GM19023 (cell line): ENCODE data around the gene RTN3.
"Not testable (repeated sequence)": the region's sequence is repeated elsewhere in the genome, so short reads cannot be mapped to it uniquely, and the experiment has no call there.

ENCODE experiments used
- ATAC-seq: cut with Tn5 transposase; IDR thresholded peaks from one replicate; pipeline ENCODE4 v1.9.1; 2021; ENCODE audit warnings: mild to moderate bottlenecking, moderate library complexity; ENCODE audit not compliant: unreplicated experiment

RTN3 gene

GRCh38 chr11:63680834-63681320 is 423 bp upstream of the RTN3 start:
- no peak for ATAC-seq

DNA sequence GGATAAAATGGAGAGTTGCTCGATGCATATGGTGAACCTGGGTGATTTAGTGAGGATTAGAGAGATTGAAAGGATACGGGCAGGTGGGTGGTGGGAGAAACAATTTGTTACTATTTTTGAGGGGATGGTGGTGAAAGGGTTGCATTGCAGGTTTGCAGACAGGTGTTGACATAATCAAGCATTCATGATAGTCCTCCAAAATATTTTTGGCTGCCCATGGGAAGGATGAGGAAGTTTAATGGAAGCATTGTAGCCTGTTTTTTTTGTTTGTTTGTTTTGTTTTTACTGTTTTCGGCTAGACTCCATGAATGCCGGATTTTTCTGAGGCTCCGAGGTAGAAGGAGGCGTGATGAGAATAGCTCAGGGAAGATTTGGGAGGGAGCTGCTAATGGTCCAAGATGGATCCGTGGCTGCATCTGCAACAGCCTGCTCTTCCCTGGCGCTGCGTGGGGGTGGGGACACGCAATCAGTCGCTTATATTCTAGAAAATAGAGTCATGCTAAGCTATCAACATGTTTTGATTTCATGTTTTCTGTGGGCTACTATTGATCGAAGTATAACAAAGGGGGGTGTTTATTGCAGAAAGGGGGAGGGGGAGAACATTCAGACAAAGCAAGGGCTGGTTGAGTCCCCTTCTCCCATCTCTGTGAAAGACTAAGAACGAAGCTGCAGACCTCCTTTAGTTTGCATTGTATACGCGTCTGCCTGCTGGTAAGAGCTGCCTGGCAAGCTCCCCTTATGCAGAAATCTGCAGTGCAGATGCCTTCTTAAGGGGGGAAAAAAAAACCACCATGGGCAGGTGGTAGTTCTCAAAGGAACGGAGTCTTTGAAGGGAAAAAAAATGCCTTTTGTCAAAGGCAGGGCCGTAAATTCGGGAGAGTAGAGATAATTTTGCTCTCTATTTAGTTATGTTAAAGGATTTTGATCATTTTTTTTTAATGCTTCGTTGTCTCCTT is 1.0 kb downstream of the RTN3 start:
- ATAC-seq: peak; percentile 3

DNA sequence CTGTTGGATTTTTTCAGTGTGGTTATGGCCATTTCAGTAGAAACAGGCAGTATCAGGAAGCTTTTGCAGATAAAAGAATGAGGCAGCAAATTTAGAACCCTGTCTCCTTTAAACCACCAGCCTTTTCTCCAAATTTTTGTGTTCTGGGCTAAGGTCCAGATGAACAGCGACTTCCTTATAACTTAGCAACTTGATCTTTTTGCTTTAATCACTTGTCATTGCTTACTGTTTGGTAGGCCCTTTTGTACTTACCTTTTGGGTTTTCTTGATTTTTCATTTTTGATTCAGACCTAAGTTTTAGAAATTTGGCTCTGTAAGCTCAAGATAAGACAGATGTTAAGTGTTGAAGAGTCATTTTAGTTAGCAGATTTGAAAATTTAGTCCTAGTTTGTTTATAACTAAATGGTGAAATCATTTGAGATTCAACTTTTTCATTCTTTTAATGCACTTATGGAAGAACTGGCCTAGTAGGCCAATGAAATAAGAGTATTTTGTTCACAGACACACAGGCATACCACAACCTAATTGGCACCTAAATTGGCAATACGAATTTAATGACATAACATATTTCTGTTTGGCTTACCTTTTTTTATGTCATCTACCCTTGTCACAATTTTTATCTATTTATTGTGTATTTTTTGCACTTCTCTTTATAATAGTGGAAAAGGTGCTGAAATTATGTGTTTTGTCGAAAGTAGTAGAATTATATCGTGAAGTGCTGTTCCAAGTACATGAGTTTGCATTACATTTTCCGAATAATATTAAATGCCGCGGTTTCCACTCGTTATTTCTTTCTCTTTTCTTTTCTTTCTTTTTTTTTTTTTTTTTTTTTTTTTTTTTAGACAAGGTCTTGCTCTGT is 2.1 kb downstream of the RTN3 start:
- ATAC-seq: no peak

DNA sequence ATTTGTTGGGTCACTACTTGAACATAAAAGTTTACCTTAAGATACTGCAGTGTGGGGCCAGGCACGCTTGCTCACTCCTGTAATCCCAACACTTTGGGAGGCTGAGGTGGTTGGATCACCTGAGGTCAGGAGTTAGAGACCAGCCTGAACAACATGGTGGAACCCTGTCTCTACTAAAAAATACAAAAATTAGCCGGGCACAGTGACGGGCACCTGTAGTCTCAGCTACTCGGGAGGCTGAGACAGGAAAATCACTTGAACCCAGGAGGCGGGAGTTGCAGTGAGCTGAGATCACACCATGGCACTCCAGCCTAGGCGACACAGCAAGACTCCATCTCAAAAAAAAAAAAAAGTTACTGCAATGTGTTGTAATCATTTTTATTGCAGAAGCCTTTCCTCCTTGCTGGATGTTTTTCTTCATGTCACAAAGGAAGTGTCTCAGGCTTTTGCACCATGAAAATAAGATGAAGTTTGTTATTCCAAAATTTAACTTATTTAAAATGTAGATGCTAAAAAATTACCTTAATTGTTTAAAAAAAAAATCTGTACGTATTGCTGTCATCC is 3.9 kb downstream of the RTN3 start:
- ATAC-seq: not testable (repeated sequence)

DNA sequence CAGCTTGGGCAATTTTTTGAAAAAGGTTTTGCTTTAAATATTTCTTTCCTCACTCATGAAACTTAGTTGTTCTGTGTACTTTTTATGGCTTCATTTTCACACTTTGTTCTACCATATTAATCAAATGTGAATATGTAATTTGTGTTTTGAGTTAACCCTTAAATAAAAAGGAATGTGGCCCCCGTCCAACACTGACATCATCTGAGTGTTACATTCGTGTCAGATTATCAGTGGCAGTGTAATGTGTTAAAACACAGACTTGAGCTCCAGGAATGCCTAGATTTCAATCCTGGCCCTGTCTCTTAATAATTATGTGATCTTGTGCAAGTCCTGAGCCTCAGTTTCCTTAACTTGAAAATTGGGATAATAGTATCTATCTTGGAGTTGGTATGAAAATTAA is 5.6 kb downstream of the RTN3 start:
- no peak for ATAC-seq

GRCh38 chr11:63687845-63688244 is 6.5 kb downstream of the RTN3 start:
- no peak for ATAC-seq

GRCh38 chr11:63694596-63694995 is 13.3 kb downstream of the RTN3 start:
- ATAC-seq: no peak

- ATAC-seq: no peak
These were observed 17.9 kb downstream of the RTN3 start for GRCh38 chr11:63698976-63699733.

DNA sequence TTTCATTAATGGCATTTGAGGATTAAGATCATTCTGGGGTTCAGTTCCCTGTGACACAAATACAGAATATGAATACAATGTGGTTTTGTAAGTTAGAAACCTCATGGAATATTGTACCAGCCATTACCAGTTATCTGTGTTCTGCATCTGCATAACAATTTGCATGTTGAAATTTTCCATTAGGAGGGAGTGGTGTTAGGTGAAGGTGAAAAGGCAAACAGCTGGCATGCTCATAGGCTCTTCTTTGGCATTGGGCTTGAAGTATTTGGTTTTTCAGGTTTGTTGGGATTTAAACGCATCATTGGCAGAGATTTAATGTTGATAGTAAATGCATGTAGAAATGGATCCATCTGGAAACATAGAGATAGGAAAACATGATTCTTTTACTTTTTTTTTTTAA is 18.6 kb downstream of the RTN3 start:
- no peak for ATAC-seq

- ATAC-seq: no peak
These were observed 24.2 kb downstream of the RTN3 start for GRCh38 chr11:63705526-63705925.

DNA sequence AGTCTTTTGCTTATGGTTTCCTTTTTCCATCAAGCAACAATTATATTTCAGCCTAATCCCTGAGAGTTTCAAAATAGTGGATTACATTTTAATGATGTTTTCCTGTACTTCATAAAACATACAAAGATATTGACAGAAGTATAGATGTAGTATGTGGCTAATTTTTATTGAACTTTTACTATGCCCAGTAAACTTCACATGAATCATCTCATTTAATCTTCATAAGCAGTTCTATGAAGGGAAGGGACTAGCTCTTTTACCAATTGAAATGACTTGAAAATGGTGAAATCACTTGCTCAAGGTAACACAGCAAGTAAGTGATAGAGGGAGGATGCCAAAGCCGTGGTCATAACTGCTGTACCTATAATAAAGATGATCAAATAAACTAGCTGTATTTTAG is 27.5 kb downstream of the RTN3 start:
- ATAC-seq: no peak

GRCh38 chr11:63709336-63709884 is 28.1 kb downstream of the RTN3 start:
- no peak for ATAC-seq

- no peak for ATAC-seq
These were observed 29.3 kb downstream of the RTN3 start for GRCh38 chr11:63710476-63711217.

- ATAC-seq: no peak
These were observed 30.5 kb downstream of the RTN3 start for GRCh38 chr11:63711838-63712237.

GRCh38 chr11:63713766-63714165 is 32.5 kb downstream of the RTN3 start:
- ATAC-seq: no peak

- ATAC-seq: no peak
These were observed 34.7 kb downstream of the RTN3 start for GRCh38 chr11:63716046-63716445.

DNA sequence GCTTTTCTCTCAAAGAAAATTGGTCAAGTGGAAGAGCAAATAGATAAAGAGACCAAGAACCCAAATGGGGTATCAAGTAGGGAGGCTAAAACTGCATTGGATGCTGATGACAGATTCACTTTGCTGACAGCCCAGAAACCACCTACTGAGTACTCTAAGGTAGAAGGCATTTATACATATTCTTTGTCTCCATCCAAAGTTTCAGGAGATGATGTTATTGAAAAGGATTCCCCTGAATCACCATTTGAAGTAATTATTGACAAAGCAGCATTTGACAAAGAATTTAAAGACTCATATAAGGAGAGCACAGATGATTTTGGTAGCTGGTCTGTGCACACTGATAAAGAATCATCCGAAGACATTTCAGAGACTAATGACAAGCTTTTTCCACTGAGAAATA is 37.7 kb downstream of the RTN3 start:
- no peak for ATAC-seq

DNA sequence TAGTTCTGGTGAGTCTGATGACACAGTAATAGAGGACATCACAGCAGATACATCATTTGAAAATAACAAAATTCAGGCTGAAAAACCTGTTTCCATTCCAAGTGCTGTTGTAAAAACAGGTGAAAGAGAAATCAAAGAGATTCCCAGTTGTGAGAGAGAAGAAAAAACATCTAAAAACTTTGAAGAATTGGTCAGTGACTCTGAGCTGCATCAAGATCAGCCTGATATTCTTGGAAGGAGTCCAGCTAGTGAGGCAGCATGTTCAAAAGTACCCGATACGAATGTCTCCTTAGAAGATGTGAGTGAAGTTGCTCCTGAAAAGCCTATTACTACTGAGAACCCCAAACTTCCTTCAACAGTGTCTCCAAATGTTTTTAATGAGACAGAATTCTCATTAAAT is 38.7 kb downstream of the RTN3 start:
- no peak for ATAC-seq

DNA sequence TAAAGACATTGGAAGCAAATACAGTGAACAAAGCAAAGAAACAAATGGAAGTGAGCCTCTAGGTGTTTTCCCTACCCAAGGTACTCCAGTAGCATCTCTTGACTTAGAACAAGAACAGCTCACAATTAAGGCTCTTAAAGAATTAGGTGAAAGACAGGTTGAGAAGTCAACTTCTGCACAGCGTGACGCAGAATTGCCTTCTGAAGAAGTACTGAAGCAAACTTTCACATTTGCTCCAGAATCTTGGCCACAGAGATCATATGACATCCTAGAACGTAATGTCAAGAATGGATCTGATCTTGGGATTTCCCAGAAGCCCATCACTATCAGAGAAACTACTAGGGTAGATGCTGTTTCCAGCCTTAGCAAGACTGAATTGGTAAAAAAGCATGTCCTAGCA is 39.3 kb downstream of the RTN3 start:
- ATAC-seq: no peak

DNA sequence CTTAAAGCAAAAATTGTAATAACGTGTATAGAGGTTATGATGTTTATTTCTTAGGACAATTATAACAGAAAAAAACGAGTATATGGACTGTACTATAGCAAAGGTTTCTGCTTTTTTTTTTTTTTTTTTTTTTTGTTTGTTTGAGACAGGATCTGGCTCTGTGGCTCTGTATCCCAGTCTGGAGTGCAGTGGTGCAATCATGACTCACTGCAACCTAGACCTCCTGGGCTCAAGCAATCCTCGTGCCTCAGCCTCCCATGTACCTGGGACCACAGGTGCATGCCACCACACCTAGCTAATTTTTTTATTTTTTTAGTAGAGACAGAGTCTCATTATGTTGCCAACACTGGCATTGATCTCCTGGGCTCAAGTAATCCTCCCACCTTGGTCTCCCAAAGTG is 48.0 kb downstream of the RTN3 start:
- no peak for ATAC-seq
